Fibroblast of lung (primary cell): ENCODE results near the gene SLC39A7. TPM values are rescaled to one million over a fixed set of nuclear protein-coding genes. Genes with fewer than 3 reads are reported as not detected.
A peak's percentile ranks its signal among the peaks of the same experiment; 100 is the strongest.

ENCODE experiments used
- DNase-seq, 2 donors: peaks; one replicate each; pipeline versions ENCODE4 v3.0.0 to v3.0.0-alpha.2; 2010; ENCODE audit warnings: low read depth in 2 of 2
- H2AFZ ChIP-seq: 2 replicates; pipeline ENCODE4 v1.5.1; 2012; ENCODE audit warnings: low read length, control low read depth, inconsistent platforms
- H3K27ac ChIP-seq: 2 replicates; pipeline ENCODE4 v1.5.1; 2011; ENCODE audit warnings: low read length, control low read depth; ENCODE audit not compliant: insufficient read depth
- H3K27me3 ChIP-seq: 2 replicates; pipeline ENCODE4 v1.5.1; 2011; ENCODE audit warnings: mild to moderate bottlenecking, low read length; ENCODE audit not compliant: control insufficient read depth, insufficient read depth
- H3K36me3 ChIP-seq: 2 replicates; pipeline ENCODE4 v1.5.1; 2011; ENCODE audit warnings: low read length; ENCODE audit not compliant: control insufficient read depth, insufficient read depth
- H3K4me1 ChIP-seq: 2 replicates; pipeline ENCODE4 v1.5.1; 2011; ENCODE audit warnings: low read length; ENCODE audit not compliant: control insufficient read depth, insufficient read depth; ENCODE audit errors: extremely low read depth
- H3K4me2 ChIP-seq: 2 replicates; pipeline ENCODE4 v1.5.1; 2011; ENCODE audit warnings: low read length, control low read depth; ENCODE audit not compliant: insufficient read depth; ENCODE audit errors: extremely low read depth
- H3K4me3 ChIP-seq, 4 experiments: fragments of 200-600 bp in 1 of 4; sonication (generic) in 1 of 4; replicated peaks in 1 of 4; 2 replicates each; pipeline ENCODE4 v1.5.1; 2011 to 2016; ENCODE audit warnings: low read length in 4 of 4, low read depth in 3 of 4, mild to moderate bottlenecking in 3 of 4, control low read depth in 2 of 4, inconsistent platforms in 1 of 4, mixed read lengths in 1 of 4; ENCODE audit not compliant: insufficient read depth in 1 of 4; ENCODE audit errors: control extremely low read depth in 1 of 4
- H3K79me2 ChIP-seq: 2 replicates; pipeline ENCODE4 v1.5.1; 2012; ENCODE audit warnings: mild to moderate bottlenecking, low read length, inconsistent platforms; ENCODE audit not compliant: control insufficient read depth, insufficient read depth
- H3K9ac ChIP-seq: 2 replicates; pipeline ENCODE4 v1.5.1; 2011; ENCODE audit warnings: mild to moderate bottlenecking, low read length, control low read depth; ENCODE audit not compliant: insufficient read depth
- H3K9me3 ChIP-seq: 2 replicates; pipeline ENCODE4 v1.5.1; 2012; ENCODE audit warnings: low read depth, low read length; ENCODE audit not compliant: control insufficient read depth, insufficient read depth
- H4K20me1 ChIP-seq: 2 replicates; pipeline ENCODE4 v1.5.1; 2011; ENCODE audit warnings: low read length; ENCODE audit not compliant: control insufficient read depth, insufficient read depth; ENCODE audit errors: extremely low read depth
- EZH2 ChIP-seq: IDR thresholded peaks from 2 replicates; pipeline ENCODE4 v1.5.1; 2012; ENCODE audit warnings: low read length, control low read depth, mild to moderate bottlenecking; ENCODE audit errors: missing control alignments
- polyA plus RNA-seq, 2 donors: library from polyadenylated mRNA; depleted of rRNA in 1 of 2; stranded (reverse) in 1 of 2; unstranded in 1 of 2; fragments of >200 nt; gene quantifications; 2 replicates each; pipeline ENCODE4 v1.2.1, GENCODE V29; 2011 to 2012; ENCODE audit warnings: missing spikeins in 1 of 2
- total RNA-seq: library from RNA; depleted of rRNA; stranded (reverse); fragments of >200 nt; gene quantifications from 2 replicates; pipeline ENCODE4 v1.2.1, GENCODE V29; 2014
- TF ChIP-seq, protein P1 (sequence below), 2 donors: IDR thresholded peaks in 1 of 2; conservative IDR thresholded peaks in 1 of 2; 1 replicate in 1 of 2; 2 replicates in 1 of 2; pipeline ENCODE4 v1.5.1; 2011 to 2012; ENCODE audit warnings: low read length in 2 of 2, control low read depth in 1 of 2, inconsistent platforms in 1 of 2, low read depth in 1 of 2, mild to moderate bottlenecking in 1 of 2

SLC39A7 gene
- total and polyA plus RNA-seq, 2 donors (not counting 1 experiment from before 2014, with no cell fraction given), result 112 to 160 TPM

DNA sequence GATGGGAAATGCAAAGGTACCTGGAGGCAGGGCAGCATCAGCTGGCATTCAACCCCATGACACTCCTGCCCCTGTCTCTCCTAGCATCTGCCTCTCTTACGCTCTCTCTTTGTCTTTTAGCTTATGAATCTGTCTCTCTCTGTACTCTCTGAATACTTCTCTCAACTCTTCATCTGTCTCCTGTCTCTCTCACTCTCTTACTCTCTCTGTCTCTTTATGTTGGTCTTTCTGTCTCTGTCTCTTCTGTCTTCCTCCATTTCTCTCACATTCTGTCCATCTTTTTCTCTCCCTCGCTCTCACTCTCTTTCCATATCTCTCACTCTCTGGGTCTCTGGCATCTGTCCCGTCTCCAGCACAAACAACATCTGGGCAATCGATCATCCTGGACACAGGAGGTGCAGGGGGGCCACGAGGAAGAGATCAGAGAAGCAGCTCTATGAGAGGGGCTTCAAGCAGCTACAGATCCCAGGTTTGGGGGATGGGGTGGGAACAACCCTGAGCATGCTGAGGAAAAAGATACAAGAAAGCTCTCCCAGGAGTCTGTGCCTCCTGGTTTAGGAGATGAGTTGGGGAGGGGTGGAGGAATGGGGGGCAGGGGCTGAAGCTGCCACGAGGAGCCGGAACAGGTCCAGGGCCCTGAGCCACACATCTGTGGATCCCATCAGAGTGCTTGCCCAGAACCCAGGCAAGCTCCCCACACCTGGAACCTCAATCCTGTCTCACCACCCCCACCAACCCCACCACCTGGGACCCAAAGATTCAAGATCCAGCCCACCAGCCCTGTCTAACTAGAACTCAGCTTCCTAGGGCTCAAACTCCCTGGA, 10.8 kb upstream of the SLC39A7 start:
- no peak overlapping the region for H3K9ac ChIP-seq
- no peak overlapping the region for H3K4me3 ChIP-seq
- no peak for DNase-seq
- H3K4me2 ChIP-seq, result no peak overlapping the region
- H2AFZ ChIP-seq, result no peak overlapping the region
- no peak overlapping the region for H3K27ac ChIP-seq
- no peaks in the 10 kb centered on the region for H3K79me2 ChIP-seq
- peaks cover under 1% of the 10 kb centered on the region for H3K36me3 ChIP-seq
- no peaks in the 10 kb centered on the region for H3K9me3 ChIP-seq
- no peaks in the 10 kb centered on the region for H4K20me1 ChIP-seq
- no peak for TF ChIP-seq EZH2
- TF ChIP-seq, protein P1, sequence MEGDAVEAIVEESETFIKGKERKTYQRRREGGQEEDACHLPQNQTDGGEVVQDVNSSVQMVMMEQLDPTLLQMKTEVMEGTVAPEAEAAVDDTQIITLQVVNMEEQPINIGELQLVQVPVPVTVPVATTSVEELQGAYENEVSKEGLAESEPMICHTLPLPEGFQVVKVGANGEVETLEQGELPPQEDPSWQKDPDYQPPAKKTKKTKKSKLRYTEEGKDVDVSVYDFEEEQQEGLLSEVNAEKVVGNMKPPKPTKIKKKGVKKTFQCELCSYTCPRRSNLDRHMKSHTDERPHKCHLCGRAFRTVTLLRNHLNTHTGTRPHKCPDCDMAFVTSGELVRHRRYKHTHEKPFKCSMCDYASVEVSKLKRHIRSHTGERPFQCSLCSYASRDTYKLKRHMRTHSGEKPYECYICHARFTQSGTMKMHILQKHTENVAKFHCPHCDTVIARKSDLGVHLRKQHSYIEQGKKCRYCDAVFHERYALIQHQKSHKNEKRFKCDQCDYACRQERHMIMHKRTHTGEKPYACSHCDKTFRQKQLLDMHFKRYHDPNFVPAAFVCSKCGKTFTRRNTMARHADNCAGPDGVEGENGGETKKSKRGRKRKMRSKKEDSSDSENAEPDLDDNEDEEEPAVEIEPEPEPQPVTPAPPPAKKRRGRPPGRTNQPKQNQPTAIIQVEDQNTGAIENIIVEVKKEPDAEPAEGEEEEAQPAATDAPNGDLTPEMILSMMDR (conservative IDR thresholded peaks at IDR 0.05 in 1 of 2, IDR thresholded peaks at IDR 0.05 in 1 of 2; ENCODE audit: low read depth in 1 of 2, low read length in 2 of 2), result no peak
- peaks cover 23% of the 10 kb centered on the region for H3K27me3 ChIP-seq
- H3K4me1 ChIP-seq, result no peaks in the 10 kb centered on the region

DNA sequence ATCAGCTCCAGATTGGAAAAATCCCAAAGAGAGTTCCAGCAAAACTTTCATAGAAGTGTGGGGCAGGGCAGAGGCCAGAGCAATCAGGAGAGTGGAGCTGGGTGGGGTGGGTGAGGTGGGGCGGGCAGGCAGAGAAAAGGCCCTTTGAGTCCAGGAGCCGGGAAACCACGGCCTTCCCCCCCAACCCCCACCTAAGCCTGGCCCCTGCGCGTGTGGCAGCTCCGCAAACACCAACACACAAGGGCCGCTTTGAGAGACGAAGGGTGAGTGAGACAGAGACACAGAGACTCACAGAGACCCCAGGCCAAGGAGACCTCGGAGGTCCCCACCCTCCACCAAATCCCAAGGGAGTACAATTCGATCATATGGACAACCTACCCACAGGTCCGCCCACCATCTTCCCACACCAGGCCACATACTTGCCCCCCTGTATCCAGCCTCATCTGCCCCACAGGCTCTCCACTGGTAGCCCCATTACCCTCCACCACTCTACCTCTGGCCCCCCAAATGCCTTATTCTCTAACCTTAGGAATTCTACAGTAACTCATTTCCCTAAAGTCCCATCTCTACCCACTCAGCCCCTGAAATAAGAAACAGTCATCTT, 10.1 kb upstream of the SLC39A7 start:
- Histone ChIP-seq H3K4me2 (no peak overlapping the region), H3K4me1 (no peaks in the 10 kb centered on the region), H3K27ac (no peak overlapping the region), H2AFZ (no peak overlapping the region), H4K20me1 (no peaks in the 10 kb centered on the region), H3K79me2 (no peaks in the 10 kb centered on the region), H3K4me3 (no peak overlapping the region), H3K9me3 (no peaks in the 10 kb centered on the region), H3K9ac (no peak overlapping the region), H3K36me3 (peaks cover 7% of the 10 kb centered on the region), H3K27me3 (peaks cover 23% of the 10 kb centered on the region)
- TF ChIP-seq, protein P1 (conservative IDR thresholded peaks at IDR 0.05 in 1 of 2, IDR thresholded peaks at IDR 0.05 in 1 of 2; ENCODE audit: low read depth in 1 of 2, low read length in 2 of 2), result no peak
- TF ChIP-seq EZH2, result no peak
- DNase-seq, result no peak

DNA sequence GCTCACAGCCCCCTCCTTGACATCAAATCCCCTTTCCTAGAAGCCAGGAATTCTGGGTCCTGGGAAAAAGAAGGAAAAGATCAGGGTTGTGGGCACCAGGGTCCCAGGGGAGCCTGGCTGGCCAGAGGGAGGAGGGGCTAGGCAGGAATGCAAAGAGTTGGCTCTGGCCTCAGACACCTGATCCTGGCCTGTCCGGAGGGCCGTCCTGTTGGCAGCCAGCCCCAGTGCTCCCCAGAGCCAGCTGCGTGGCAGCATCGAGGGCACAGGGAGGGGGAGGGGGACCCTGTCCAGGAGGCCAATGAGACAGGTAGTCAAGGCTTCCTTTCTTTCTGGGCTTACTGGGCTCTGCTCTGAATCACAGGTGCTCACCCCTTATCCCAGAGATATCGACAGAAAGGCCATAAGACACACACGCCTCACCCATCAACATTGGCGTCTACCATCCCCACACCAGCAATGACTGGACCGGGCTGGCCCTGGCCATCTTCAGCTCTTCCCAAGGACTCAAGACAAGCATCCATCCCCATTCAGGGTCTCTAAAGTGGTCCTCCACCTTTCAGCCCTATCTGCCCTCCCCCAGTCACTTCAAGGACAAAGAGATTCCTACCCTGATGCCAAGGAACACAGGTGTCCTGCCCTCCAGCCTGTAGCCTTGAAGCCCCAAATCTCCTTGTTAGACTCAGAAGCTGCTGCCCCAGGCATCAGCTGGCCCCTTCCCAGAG, 9.1 kb upstream of the SLC39A7 start:
- no peaks in the 10 kb centered on the region for H3K4me1 ChIP-seq
- peaks cover 23% of the 10 kb centered on the region for H3K27me3 ChIP-seq
- TF ChIP-seq EZH2, result peak; percentile 89
- TF ChIP-seq, protein P1 (conservative IDR thresholded peaks at IDR 0.05 in 1 of 2, IDR thresholded peaks at IDR 0.05 in 1 of 2; ENCODE audit: low read depth in 1 of 2, low read length in 2 of 2), result no peak
- no peak overlapping the region for H3K4me3 ChIP-seq
- no peak overlapping the region for H3K27ac ChIP-seq
- H3K4me2 ChIP-seq, result no peak overlapping the region
- no peaks in the 10 kb centered on the region for H3K79me2 ChIP-seq
- peaks cover 13% of the 10 kb centered on the region for H3K36me3 ChIP-seq
- no peak overlapping the region for H3K9ac ChIP-seq
- H4K20me1 ChIP-seq, result no peaks in the 10 kb centered on the region
- no peaks in the 10 kb centered on the region for H3K9me3 ChIP-seq
- no peak overlapping the region for H2AFZ ChIP-seq
- DNase-seq, result no peak
